Measurements from ENCODE around the gene DNAJC13. TPM values are rescaled to one million over a fixed set of nuclear protein-coding genes. Genes with fewer than 3 reads are reported as not detected.

DNAJC13 gene
- total and polyA plus RNA-seq, 2 experiments from 2014 or later: 15.1 to 55.4 TPM

DNA sequence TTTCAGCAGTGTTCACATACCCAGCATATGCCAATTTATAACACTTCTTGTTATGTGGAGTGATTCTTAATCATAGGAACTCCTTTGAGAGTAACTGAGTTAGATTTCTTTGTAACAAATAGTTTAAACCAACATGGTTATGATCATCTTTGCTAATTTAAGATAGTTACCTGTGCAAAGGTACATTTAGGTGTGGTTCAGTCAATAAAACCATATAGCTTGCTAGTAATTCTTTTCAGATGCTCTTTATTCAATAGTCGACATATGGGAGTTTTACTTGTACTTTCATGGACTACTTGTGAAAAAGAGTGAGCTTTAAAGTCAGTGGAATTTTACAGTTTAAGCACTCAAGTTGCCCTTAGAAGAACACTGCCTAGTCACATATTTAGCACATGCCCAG is 5.2 kb downstream of the DNAJC13 start:
- Histone ChIP-seq H3K4me3 (no peak overlapping the region), H3K36me3 (replicated peaks; ENCODE audit: insufficient read depth, low read depth) (no peaks in the 10 kb centered on the region), H3K79me2 (peaks cover 94% of the 10 kb centered on the region), H3K9me3 (ENCODE audit: low read depth) (no peaks in the 10 kb centered on the region), H3K4me1 (ENCODE audit: insufficient read depth) (peaks cover 20% of the 10 kb centered on the region), H3K4me2 (peak overlapping the region; percentile 8), H3K27me3 (no peaks in the 10 kb centered on the region), H3K27ac (peak overlapping the region; percentile 40), H4K20me1 (ENCODE audit: insufficient read depth, poor library complexity, severe bottlenecking) (peaks cover 29% of the 10 kb centered on the region), H3K9me2 (replicated peaks; ENCODE audit: insufficient read depth) (no peaks in the 10 kb centered on the region), H2AFZ (no peak overlapping the region)
- TF ChIP-seq CTCF (IDR thresholded peaks at IDR 0.05; ENCODE audit: poor library complexity) (no peak), EZH2phosphoT487 (IDR thresholded peaks at IDR 0.05; ENCODE audit: low read depth, severe bottlenecking, unreplicated experiment) (no peak), EZH2 (IDR thresholded peaks at IDR 0.05; ENCODE audit: borderline replicate concordance) (no peak)
- 80% methylated on average over 1 of the region's 1 CpG for WGBS (ENCODE audit: low lambda C conversion rate, missing lambda C conversion rate)
- no peak for DNase-seq (ENCODE audit: low spot score)

DNA sequence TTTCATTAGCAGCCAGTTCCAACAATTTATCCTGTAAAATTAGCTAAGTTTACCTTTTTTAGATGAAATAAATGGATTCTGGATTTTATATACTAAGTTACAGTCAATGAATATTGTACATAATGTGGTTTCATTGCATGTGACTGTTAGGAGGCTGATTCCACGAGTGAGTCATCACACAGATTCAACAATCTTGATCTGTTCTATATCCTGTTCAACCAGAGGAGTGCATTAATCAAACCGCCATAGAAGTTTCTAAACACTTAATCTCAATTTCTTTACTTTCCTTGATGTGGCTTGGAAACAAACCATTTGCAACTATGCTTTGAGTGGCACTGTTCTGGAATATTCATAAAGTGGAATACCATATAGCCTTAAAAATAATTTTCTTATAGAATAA is 15.3 kb downstream of the DNAJC13 start:
- no peak for TF ChIP-seq EZH2 (IDR thresholded peaks at IDR 0.05; ENCODE audit: borderline replicate concordance)
- no peak for TF ChIP-seq EZH2phosphoT487 (IDR thresholded peaks at IDR 0.05; ENCODE audit: low read depth, severe bottlenecking, unreplicated experiment)
- TF ChIP-seq CTCF (IDR thresholded peaks at IDR 0.05; ENCODE audit: poor library complexity): no peak
- H3K79me2 ChIP-seq: peaks cover 49% of the 10 kb centered on the region
- H3K9me2 ChIP-seq (replicated peaks; ENCODE audit: insufficient read depth): no peaks in the 10 kb centered on the region
- H4K20me1 ChIP-seq (ENCODE audit: insufficient read depth, poor library complexity, severe bottlenecking): peaks cover 11% of the 10 kb centered on the region
- no peak overlapping the region for H2AFZ ChIP-seq
- no peak overlapping the region for H3K4me3 ChIP-seq
- WGBS (ENCODE audit: low lambda C conversion rate, missing lambda C conversion rate): 62% methylated on average over 2 of the region's 2 CpGs
- peak; percentile 14 for DNase-seq (ENCODE audit: low spot score)
- H3K27ac ChIP-seq: peak overlapping the region; percentile 2
- no peak overlapping the region for H3K4me2 ChIP-seq
- no peaks in the 10 kb centered on the region for H3K27me3 ChIP-seq
- no peaks in the 10 kb centered on the region for H3K4me1 ChIP-seq (ENCODE audit: insufficient read depth)
- no peaks in the 10 kb centered on the region for H3K9me3 ChIP-seq (ENCODE audit: low read depth)
- no peaks in the 10 kb centered on the region for H3K36me3 ChIP-seq (replicated peaks; ENCODE audit: insufficient read depth, low read depth)

GRCh38 chr3:132433121-132433520 is 15.8 kb downstream of the DNAJC13 start:
- Histone ChIP-seq H3K27ac (peak overlapping the region; percentile 2), H3K4me1 (ENCODE audit: insufficient read depth) (no peaks in the 10 kb centered on the region), H3K79me2 (peaks cover 46% of the 10 kb centered on the region), H3K27me3 (no peaks in the 10 kb centered on the region), H3K4me2 (no peak overlapping the region), H3K4me3 (no peak overlapping the region), H2AFZ (no peak overlapping the region), H3K36me3 (replicated peaks; ENCODE audit: insufficient read depth, low read depth) (no peaks in the 10 kb centered on the region), H3K9me3 (ENCODE audit: low read depth) (no peaks in the 10 kb centered on the region), H4K20me1 (ENCODE audit: insufficient read depth, poor library complexity, severe bottlenecking) (peaks cover 11% of the 10 kb centered on the region), H3K9me2 (replicated peaks; ENCODE audit: insufficient read depth) (no peaks in the 10 kb centered on the region)
- WGBS (ENCODE audit: low lambda C conversion rate, missing lambda C conversion rate): 98% methylated on average over 3 of the region's 3 CpGs
- DNase-seq (ENCODE audit: low spot score): no peak
- TF ChIP-seq CTCF (IDR thresholded peaks at IDR 0.05; ENCODE audit: poor library complexity): no peak
- TF ChIP-seq EZH2 (IDR thresholded peaks at IDR 0.05; ENCODE audit: borderline replicate concordance): no peak
- TF ChIP-seq EZH2phosphoT487 (IDR thresholded peaks at IDR 0.05; ENCODE audit: low read depth, severe bottlenecking, unreplicated experiment): no peak
